NCI-H82 treated with DMSO at 0.1 percent for 48 hours (cell line): Measurements from ENCODE around the gene ID1.

ENCODE experiments used
- DNase-seq: peaks from one replicate; lab custom pipeline; 2025; ENCODE audit not compliant: unreplicated experiment; lab: John Stamatoyannopoulos, UW

Gene ID1

GRCh38 chr20:31632548-31633338 lies 27.7 kb downstream of the ID1 start:
- no peak for DNase-seq

- DNase-seq = no peak
Observed at GRCh38 chr20:31633339-31633914, 28.3 kb downstream of the ID1 start.

- no peak for DNase-seq
Observed at GRCh38 chr20:31637660-31638059, 32.6 kb downstream of the ID1 start, which contains the start of gene COX4I2. Gene COX4I2 (plus strand): TSS chr20:31637912. CDS start chr20:31639018, 1,106 bp downstream.

GRCh38 chr20:31638317-31638716 lies 33.2 kb downstream of the ID1 start:
- peak; percentile 83 for DNase-seq

GRCh38 chr20:31638816-31639215 lies 33.7 kb downstream of the ID1 start:
- DNase-seq = no peak

GRCh38 chr20:31640259-31640658 lies 35.2 kb downstream of the ID1 start:
- DNase-seq = no peak

- no peak for DNase-seq
Observed at GRCh38 chr20:31641391-31641790, 36.3 kb downstream of the ID1 start.

GRCh38 chr20:31642837-31643236 lies 37.7 kb downstream of the ID1 start:
- DNase-seq = no peak

- DNase-seq = no peak
Observed at GRCh38 chr20:31643522-31643921, 38.4 kb downstream of the ID1 start.

GRCh38 chr20:31644701-31645100 lies 39.6 kb downstream of the ID1 start:
- DNase-seq = peak; percentile 50

GRCh38 chr20:31648104-31648503 lies 43.0 kb downstream of the ID1 start:
- DNase-seq = peak; percentile 35

- DNase-seq = no peak
Observed at GRCh38 chr20:31652917-31653396, 47.9 kb downstream of the ID1 start.

GRCh38 chr20:31653561-31653960 lies 48.5 kb downstream of the ID1 start:
- no peak for DNase-seq

GRCh38 chr20:31654534-31654933 lies 49.4 kb downstream of the ID1 start:
- no peak for DNase-seq
